Fibroblast of pulmonary artery (primary cell): ENCODE measurements around the gene SESTD1.
A peak's percentile ranks its signal among the peaks of the same experiment; 100 is the strongest.
"Not testable (repeated sequence)": the region's sequence is repeated elsewhere in the genome, so short reads cannot be mapped to it uniquely, and the experiment has no call there.

Experiments
- DNase-seq: peaks from one replicate; pipeline ENCODE4 v3.0.0-alpha.2; 2010; ENCODE audit warnings: low read depth
- H3K4me3 ChIP-seq: replicated peaks from 2 replicates; pipeline ENCODE4 v1.5.1; 2011; ENCODE audit warnings: low read depth, mild to moderate bottlenecking, control low read depth, low read length, moderate library complexity
- CTCF ChIP-seq: IDR thresholded peaks from 2 replicates; pipeline ENCODE4 v1.5.1; 2011; ENCODE audit warnings: mild to moderate bottlenecking, control low read depth, low read length, inconsistent platforms; ENCODE audit errors: missing control alignments

The SESTD1 gene

GRCh38 chr2:179226961-179227259 lies 37.7 kb downstream of the SESTD1 start:
- no peak for TF ChIP-seq CTCF
- no peak for DNase-seq
- no peak overlapping the region for H3K4me3 ChIP-seq

GRCh38 chr2:179226203-179226960 lies 38.2 kb downstream of the SESTD1 start:
- no peak for TF ChIP-seq CTCF
- DNase-seq = no peak
- no peak overlapping the region for H3K4me3 ChIP-seq

GRCh38 chr2:179224361-179224760 lies 40.3 kb downstream of the SESTD1 start:
- TF ChIP-seq CTCF = no peak
- no peak for DNase-seq
- H3K4me3 ChIP-seq = no peak overlapping the region

- DNase-seq = no peak
- H3K4me3 ChIP-seq = no peak overlapping the region
- no peak for TF ChIP-seq CTCF
Observed at GRCh38 chr2:179222076-179222475, 42.6 kb downstream of the SESTD1 start.

GRCh38 chr2:179218848-179219594 lies 45.6 kb downstream of the SESTD1 start:
- peak; percentile 94 for TF ChIP-seq CTCF
- peak; percentile 93 for DNase-seq
- no peak overlapping the region for H3K4me3 ChIP-seq

GRCh38 chr2:179214671-179215070 lies 50.0 kb downstream of the SESTD1 start:
- DNase-seq, H3K4me3 ChIP-seq: not testable (repeated sequence)

GRCh38 chr2:179211355-179211754 lies 53.3 kb downstream of the SESTD1 start:
- TF ChIP-seq CTCF = no peak
- DNase-seq = no peak
- no peak overlapping the region for H3K4me3 ChIP-seq

- H3K4me3 ChIP-seq, DNase-seq: not testable (repeated sequence)
Observed at GRCh38 chr2:179208277-179208676, 56.4 kb downstream of the SESTD1 start.
